ENCODE measurements around the gene ACOT8.

GRCh38 chr20:45827712-45828111, 29.5 kb downstream of the ACOT8 start:
- TF ChIP-seq EZH2 (IDR thresholded peaks at IDR 0.05; ENCODE audit: insufficient read depth, poor library complexity, severe bottlenecking) (no peak), EZH2phosphoT487 (IDR thresholded peaks at IDR 0.05; ENCODE audit: insufficient read depth, low read depth) (no peak)

Data from GM23248 (cell line).